OCI-M2 (cell line): ENCODE results near the gene PSMB1.
"Not testable (repeated sequence)": the region's sequence is repeated elsewhere in the genome, so short reads cannot be mapped to it uniquely, and the experiment has no call there.

Experiments
- DNase-seq: peaks from one replicate; lab custom pipeline; 2025; ENCODE audit not compliant: unreplicated experiment; lab: John Stamatoyannopoulos, UW

PSMB1 gene

GRCh38 chr6:170536671-170537070, 16.4 kb downstream of the PSMB1 start:
- DNase-seq: no peak

DNA sequence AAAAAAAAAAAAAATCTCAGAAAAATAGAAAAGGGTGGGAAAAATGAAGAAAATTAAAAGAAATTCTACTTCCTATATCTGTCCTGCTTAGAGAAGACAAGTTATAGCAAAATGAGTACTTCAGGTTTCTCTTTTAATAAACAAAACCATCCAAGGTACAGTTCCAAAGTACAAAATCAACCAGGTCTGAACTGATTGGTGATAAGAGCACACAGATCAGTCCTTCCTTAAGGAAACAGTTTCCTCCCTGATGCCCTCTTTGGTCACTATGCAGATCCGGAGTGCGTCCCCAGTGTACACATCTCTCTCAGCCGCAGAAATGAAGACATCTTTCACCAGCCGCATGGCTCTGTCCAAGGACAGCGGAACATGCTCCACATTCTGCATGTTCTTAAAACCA, 18.1 kb downstream of the PSMB1 start:
- no peak for DNase-seq

- no peak for DNase-seq
These were observed 19.3 kb downstream of the PSMB1 start for GRCh38 chr6:170533792-170534191.

- no peak for DNase-seq
These were observed 20.1 kb downstream of the PSMB1 start for GRCh38 chr6:170532867-170533488.

- peak; percentile 51 for DNase-seq
These were observed 23.2 kb downstream of the PSMB1 start for GRCh38 chr6:170529839-170530469.

- not testable (repeated sequence) for DNase-seq
These were observed 25.1 kb downstream of the PSMB1 start for GRCh38 chr6:170527995-170528394.

DNA sequence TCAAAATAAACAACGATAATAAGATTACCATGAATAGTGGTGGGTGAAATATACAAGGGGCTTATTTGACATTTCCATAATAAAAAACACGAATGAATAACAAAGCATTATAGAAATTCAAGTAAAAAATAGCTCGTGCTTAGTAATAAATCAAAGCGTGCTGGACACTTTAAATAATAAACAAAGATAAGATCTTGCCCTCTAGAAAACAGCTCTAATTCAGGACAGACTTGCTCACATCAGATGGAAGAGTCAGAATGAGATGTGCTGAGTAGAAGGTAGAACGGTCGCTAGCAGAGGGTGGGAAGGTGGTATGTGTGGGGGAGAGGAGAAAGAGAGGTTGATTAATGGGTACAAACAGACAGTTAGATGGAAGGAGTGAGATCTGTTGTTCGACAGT, 27.3 kb downstream of the PSMB1 start:
- DNase-seq: no peak

- no peak for DNase-seq
These were observed 29.0 kb downstream of the PSMB1 start for GRCh38 chr6:170524172-170524502.

GRCh38 chr6:170523256-170524171, 29.6 kb downstream of the PSMB1 start:
- no peak for DNase-seq

GRCh38 chr6:170522565-170523183, 30.4 kb downstream of the PSMB1 start:
- no peak for DNase-seq

GRCh38 chr6:170516783-170517616, 36.1 kb downstream of the PSMB1 start:
- DNase-seq: peak; percentile 27

GRCh38 chr6:170514908-170515307, 38.2 kb downstream of the PSMB1 start:
- no peak for DNase-seq

DNA sequence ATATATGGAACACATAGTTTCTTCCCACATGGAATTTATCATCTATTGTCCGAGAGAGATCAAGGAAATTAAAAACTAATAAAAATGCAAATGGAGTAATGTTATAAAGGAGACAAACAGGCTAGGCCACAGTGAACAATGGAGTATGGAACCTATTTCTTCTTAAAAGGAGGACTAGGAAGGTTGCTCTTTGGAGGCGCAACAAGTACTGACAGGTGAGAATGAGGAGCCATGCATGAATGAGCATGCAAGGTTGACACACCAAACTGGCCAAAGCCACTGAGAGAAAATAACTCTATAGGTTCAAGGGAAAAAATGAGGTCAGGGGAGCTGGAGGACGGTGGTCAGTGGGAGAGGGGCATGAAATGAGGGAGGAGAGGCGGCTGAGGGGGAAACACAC, 40.9 kb downstream of the PSMB1 start:
- DNase-seq: no peak

GRCh38 chr6:170510631-170511030, 42.5 kb downstream of the PSMB1 start:
- DNase-seq: no peak

DNA sequence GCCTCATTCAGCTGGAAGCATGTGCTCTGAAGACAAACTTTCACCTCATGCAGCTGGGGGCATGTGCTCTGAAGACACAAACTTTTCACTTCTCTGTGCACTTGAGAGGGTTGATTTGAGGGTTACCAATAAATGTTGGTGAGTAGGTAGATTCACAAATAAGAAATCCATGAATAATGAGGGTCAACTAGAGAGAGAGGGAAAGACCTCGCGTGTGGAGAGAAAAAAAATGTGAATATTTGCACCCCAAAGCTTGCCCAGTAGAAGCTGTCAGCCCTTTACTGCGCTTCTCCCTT, 43.4 kb downstream of the PSMB1 start:
- no peak for DNase-seq

GRCh38 chr6:170508892-170509722, 44.0 kb downstream of the PSMB1 start:
- not testable (repeated sequence) for DNase-seq

GRCh38 chr6:170508275-170508674, 44.8 kb downstream of the PSMB1 start:
- not testable (repeated sequence) for DNase-seq

GRCh38 chr6:170507728-170508127, 45.4 kb downstream of the PSMB1 start:
- DNase-seq: not testable (repeated sequence)

- DNase-seq: no peak
These were observed 46.7 kb downstream of the PSMB1 start for GRCh38 chr6:170506446-170506845.

DNA sequence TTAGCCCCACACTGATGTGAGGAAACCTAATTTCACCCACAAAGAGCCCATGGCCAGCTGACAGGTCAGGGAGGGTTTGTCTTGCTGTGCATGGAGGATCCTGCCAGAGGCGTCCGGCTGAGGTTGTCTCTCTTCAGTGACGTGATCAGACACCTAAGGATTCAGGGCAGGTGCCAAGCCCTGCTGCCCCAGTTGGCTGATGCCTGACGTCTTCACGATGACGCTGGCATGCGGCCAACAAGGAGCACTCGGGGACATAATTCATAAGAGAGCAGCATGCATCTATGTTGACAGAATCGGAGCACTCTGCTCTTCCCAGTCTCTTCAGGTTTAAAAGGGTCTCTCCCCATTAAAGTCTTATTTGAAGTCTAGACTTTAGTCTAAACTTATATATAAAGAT, 47.8 kb downstream of the PSMB1 start:
- no peak for DNase-seq
